Erythroblast (primary cell): ENCODE measurements around the gene RTN4R.

Experiments used
- GATA1 ChIP-seq: IDR thresholded peaks from 2 replicates; pipeline ENCODE4 v1.6.1; 2011; ENCODE audit warnings: low read depth, mild to moderate bottlenecking, control low read depth, low read length, moderate library complexity
- POLR2A ChIP-seq: IDR thresholded peaks from 2 replicates; pipeline ENCODE4 v1.6.1; 2011; ENCODE audit warnings: mild to moderate bottlenecking, low read length

DNA sequence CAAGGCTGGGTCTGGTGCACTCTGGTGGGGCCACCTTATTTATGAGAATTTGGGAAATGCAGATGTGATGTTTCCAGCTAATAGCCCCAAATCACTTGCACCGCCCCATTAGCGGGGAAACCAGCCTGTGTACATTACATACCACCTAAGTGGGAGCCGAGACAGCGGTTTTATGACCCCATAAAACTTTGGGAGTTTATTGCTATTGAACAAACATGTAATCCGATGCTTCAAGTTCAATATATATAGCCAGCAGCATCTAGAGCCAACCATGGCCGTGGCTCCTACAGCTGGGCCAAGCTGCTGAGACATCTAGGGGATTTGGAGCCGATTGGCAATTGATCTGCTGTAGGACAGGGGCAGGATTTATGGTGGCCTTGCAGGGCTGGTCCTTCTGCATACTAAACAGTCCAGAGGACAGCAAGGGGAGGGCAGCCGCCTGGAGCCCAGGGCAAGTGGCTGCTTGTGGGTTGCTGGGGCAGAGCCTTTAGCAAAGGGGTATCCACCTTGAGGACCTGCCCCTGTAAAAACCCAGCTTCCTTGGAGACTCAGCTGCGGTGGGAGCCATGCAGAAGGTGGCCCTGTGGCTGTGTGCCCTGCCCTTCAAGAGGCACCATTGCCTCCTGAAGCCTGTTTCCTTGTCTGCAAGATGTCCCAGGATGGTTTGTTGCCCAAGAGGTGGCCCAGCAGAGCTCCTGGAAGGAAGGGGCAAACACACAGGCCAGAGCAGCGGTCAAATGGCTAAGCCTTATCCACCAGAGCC lies 69.4 kb downstream of the RTN4R start:
- no peak for TF ChIP-seq POLR2A
- TF ChIP-seq GATA1: no peak
